Right lobe of liver (tissue), 6 donors: ENCODE measurements around the gene GRN. TPM values are rescaled to one million over a fixed set of nuclear protein-coding genes. Genes with fewer than 3 reads are reported as not detected.

Source experiments
- ATAC-seq, 4 donors: fragments of 200-7000 bp; cut with Tn5 transposase; one replicate each; pipeline ENCODE4 v1.9.1; 2020; ENCODE audit warnings: mild to moderate bottlenecking in 4 of 4, moderate library complexity in 4 of 4
- DNase-seq, 3 donors: peaks; one replicate each; pipeline ENCODE4 v3.0.0-alpha.2; 2020
- H3K27ac ChIP-seq, 3 donors: fragments of 200-600 bp; one replicate each; pipeline ENCODE4 v1.8.0; 2022
- H3K27me3 ChIP-seq, 2 donors: fragments of 200-600 bp; one replicate each; pipeline ENCODE4 v1.8.0; 2022
- H3K36me3 ChIP-seq, 4 donors: fragments of 200-600 bp; sonication (generic) in 1 of 4; one replicate each; pipeline versions ENCODE4 v1.5.1 to v1.8.0; 2017 to 2022; ENCODE audit warnings: control low read depth in 1 of 4
- H3K4me1 ChIP-seq, 4 donors: fragments of 200-600 bp; sonication (generic) in 1 of 4; one replicate each; pipeline versions ENCODE4 v1.5.1 to v1.8.0; 2017 to 2022; ENCODE audit warnings: control low read depth in 1 of 4
- H3K4me3 ChIP-seq, 3 donors: fragments of 200-600 bp; one replicate each; pipeline ENCODE4 v1.8.0; 2022
- H3K9me3 ChIP-seq, 4 donors: fragments of 200-600 bp; sonication (generic) in 1 of 4; one replicate each; pipeline versions ENCODE4 v1.5.1 to v1.8.0; 2017 to 2022; ENCODE audit warnings: control low read depth in 1 of 4
- CTCF ChIP-seq, 4 donors: fragments of 200-600 bp in 3 of 4; fragments of 450-650 bp in 1 of 4; IDR thresholded peaks; one replicate each; pipeline versions ENCODE4 v1.5.1 to v1.8.0; 2016 to 2022; ENCODE audit warnings: antibody characterized with exemption in 4 of 4, mild to moderate bottlenecking in 2 of 4
- POLR2A ChIP-seq: fragments of 450-650 bp; IDR thresholded peaks from one replicate; pipeline ENCODE4 v1.6.1; 2017; ENCODE audit warnings: antibody characterized with exemption, mild to moderate bottlenecking
- WGBS: methylation state at CpG from one replicate; pipeline ENCODE4 v1.1.6; 2018; ENCODE audit warnings: low coverage, low lambda C conversion rate; ENCODE audit not compliant: insufficient coverage; ENCODE audit errors: missing lambda C conversion rate; 5-methylcytosine and 5-hydroxymethylcytosine counted together
- intact Hi-C, 2 donors: fragments of 100-400 bp; cut with DNase I; formaldehyde crosslinking; loops; one replicate each; pipeline versions ENCODE4 v1.11.2 to v1.14.1; 2022
- total RNA-seq, 6 experiments: library from RNA; depleted of rRNA in 2 of 6; stranded (reverse); fragments of >200 nt in 2 of 6; fragmentation: NEBNext Ultra II Directional in 3 of 6; extraction: Animal tissue kit (Norgen Biotek cat#: 25700) in 3 of 6; gene quantifications; one replicate each; pipeline versions ENCODE4 v1.1.0 to v1.2.4, GENCODE V29; 2016 to 2023
- donor health status: DM: no; HTN: yes; CAD: no.
- donor health status: DM: no; HTN: no; CAD: no.
- donor health status: DM: no; HTN: no; CAD: no.
- donor health status: DM: no; HTN: yes; CAD: no.
- donor health status: DM: no; HTN: yes; CAD: no.

The GRN gene
- total RNA-seq, 6 experiments from 2014 or later: 84.5 to 230 (median 150) TPM

GRCh38 chr17:44348988-44349364 lies 3.9 kb downstream of the GRN start:
- 80% methylated on average over 1 of the region's 6 CpGs for WGBS
- intact Hi-C loops: no loop called here
- Histone ChIP-seq H3K4me1 (peaks cover 0 to 6% (median 0%) of the 10 kb centered on the region in 4 donors), H3K4me3 (no peak overlapping the region), H3K36me3 (peaks cover 0 to 25% (median 10%) of the 10 kb centered on the region in 4 donors), H3K27ac (no peak overlapping the region), H3K27me3 (no peaks in the 10 kb centered on the region), H3K9me3 (no peaks in the 10 kb centered on the region)
- no peak for TF ChIP-seq POLR2A
- no peak for TF ChIP-seq CTCF (IDR thresholded peaks at IDR 0.05)
- DNase-seq: no peak
- no peak for ATAC-seq

GRCh38 chr17:44349553-44350070 lies 4.5 kb downstream of the GRN start:
- peaks cover 0 to 25% (median 10%) of the 10 kb centered on the region in 4 donors for H3K36me3 ChIP-seq
- DNase-seq: no peak
- no peaks in the 10 kb centered on the region for H3K9me3 ChIP-seq
- no peak for ATAC-seq
- H3K27me3 ChIP-seq: no peaks in the 10 kb centered on the region
- H3K27ac ChIP-seq: no peak overlapping the region
- intact Hi-C loops: loop anchor here in 1 of 2 donors (10.0 kb wide), 1 partner anchor 135 kb away; the partner anchor contains the start of gene UBTF
- H3K4me1 ChIP-seq: peaks cover 0 to 6% (median 0%) of the 10 kb centered on the region in 4 donors
- TF ChIP-seq CTCF (IDR thresholded peaks at IDR 0.05) (no peak), POLR2A (no peak)
- no peak overlapping the region for H3K4me3 ChIP-seq
- 83% methylated on average over 2 of the region's 12 CpGs for WGBS

- H3K27ac ChIP-seq: no peak overlapping the region
- ATAC-seq (peak; percentile 73 to 79 (median 76)), DNase-seq (peak; percentile 73 to 79 (median 76))
- no peak overlapping the region for H3K4me3 ChIP-seq
- intact Hi-C loops: loop anchor here in 1 of 2 donors (10.0 kb wide), 1 partner anchor 136 kb away; the partner anchor contains the start of gene UBTF
- TF ChIP-seq CTCF (IDR thresholded peaks at IDR 0.05) (peak; percentile 65 to 79 (median 78)), POLR2A (no peak)
- no peaks in the 10 kb centered on the region for H3K27me3 ChIP-seq
- no peaks in the 10 kb centered on the region for H3K9me3 ChIP-seq
- peaks cover 0 to 6% (median 0%) of the 10 kb centered on the region in 4 donors for H3K4me1 ChIP-seq
- 72% methylated on average over 5 of the region's 6 CpGs for WGBS
- peaks cover 0 to 25% (median 10%) of the 10 kb centered on the region in 4 donors for H3K36me3 ChIP-seq
Measured at GRCh38 chr17:44350733-44351226, 5.7 kb downstream of the GRN start.

- no peak for TF ChIP-seq POLR2A
- TF ChIP-seq CTCF (IDR thresholded peaks at IDR 0.05): no peak
- Histone ChIP-seq H3K27me3 (no peaks in the 10 kb centered on the region), H3K4me3 (no peak overlapping the region), H3K36me3 (peaks cover 0 to 25% (median 10%) of the 10 kb centered on the region in 4 donors), H3K4me1 (peaks cover 0 to 2% (median 0%) of the 10 kb centered on the region in 4 donors), H3K9me3 (no peaks in the 10 kb centered on the region), H3K27ac (no peak overlapping the region)
- intact Hi-C loops: loop anchor here in 1 of 2 donors (10.0 kb wide), 1 partner anchor 137 kb away; the partner anchor contains the start of gene UBTF
- no CpG with 5 or more reads among the region's 8 CpGs for WGBS
- ATAC-seq: no peak
- no peak for DNase-seq
Measured at GRCh38 chr17:44351464-44351863, 6.4 kb downstream of the GRN start.
